Vagina (tissue), 2 donors: Measurements from ENCODE around the gene FAM120A.

Experiments
- POLR2A ChIP-seq, 2 donors: fragments of 450-650 bp; IDR thresholded peaks; one replicate each; pipeline ENCODE4 v1.6.1; 2017; ENCODE audit warnings: antibody characterized with exemption in 2 of 2, mild to moderate bottlenecking in 2 of 2, moderate library complexity in 2 of 2
- POLR2AphosphoS5 ChIP-seq, 2 donors: sonication (generic); formaldehyde crosslinking; IDR thresholded peaks; one replicate each; pipeline ENCODE4 v1.9.0; 2017; ENCODE audit warnings: antibody characterized with exemption in 2 of 2, mild to moderate bottlenecking in 2 of 2, low read depth in 1 of 2; ENCODE audit not compliant: insufficient read depth in 1 of 2
- TF ChIP-seq, protein P1 (sequence below), 3 experiments: fragments of 450-650 bp in 2 of 3; fragments of 200-600 bp in 1 of 3; sonication (generic) in 1 of 3; IDR thresholded peaks; one replicate each; pipeline ENCODE4 v1.5.1; 2017 to 2019; ENCODE audit warnings: antibody characterized with exemption in 3 of 3, mild to moderate bottlenecking in 2 of 3, moderate library complexity in 2 of 3

DNA sequence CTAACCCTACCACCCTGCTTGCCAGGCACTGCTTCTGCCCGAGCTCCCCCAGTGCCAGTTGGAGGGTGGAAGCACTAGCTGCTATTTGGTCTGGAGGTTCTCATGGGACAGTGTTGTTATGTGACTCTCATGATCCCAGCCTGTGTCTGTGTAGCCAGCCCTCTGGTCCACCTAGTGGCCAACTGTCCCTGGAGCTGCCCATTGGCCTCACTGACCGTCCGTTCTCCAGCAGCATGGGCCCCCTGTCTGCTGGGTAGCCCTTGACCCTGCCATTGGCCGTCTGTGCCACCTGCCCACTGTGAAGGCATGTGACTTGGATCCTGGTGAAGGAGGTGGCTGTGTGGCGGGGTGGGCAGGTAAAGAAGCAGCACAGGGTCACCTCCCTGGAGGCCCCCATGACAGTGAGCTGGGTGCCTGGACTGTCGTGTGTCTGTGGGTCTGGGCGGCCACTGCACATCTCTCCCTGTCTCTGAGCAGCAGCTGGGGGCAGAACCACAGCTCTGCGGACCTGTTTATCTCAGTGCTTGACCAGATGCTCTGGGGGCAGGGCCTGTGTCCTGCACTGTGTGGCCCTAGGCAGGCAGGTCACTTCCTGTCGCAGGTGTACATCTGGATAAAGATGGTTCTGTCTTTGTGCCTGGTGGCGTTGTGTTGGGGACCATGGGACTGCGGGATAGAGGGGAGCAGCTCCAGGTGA is 136.3 kb downstream of the FAM120A start:
- TF ChIP-seq, protein P1, sequence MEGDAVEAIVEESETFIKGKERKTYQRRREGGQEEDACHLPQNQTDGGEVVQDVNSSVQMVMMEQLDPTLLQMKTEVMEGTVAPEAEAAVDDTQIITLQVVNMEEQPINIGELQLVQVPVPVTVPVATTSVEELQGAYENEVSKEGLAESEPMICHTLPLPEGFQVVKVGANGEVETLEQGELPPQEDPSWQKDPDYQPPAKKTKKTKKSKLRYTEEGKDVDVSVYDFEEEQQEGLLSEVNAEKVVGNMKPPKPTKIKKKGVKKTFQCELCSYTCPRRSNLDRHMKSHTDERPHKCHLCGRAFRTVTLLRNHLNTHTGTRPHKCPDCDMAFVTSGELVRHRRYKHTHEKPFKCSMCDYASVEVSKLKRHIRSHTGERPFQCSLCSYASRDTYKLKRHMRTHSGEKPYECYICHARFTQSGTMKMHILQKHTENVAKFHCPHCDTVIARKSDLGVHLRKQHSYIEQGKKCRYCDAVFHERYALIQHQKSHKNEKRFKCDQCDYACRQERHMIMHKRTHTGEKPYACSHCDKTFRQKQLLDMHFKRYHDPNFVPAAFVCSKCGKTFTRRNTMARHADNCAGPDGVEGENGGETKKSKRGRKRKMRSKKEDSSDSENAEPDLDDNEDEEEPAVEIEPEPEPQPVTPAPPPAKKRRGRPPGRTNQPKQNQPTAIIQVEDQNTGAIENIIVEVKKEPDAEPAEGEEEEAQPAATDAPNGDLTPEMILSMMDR (IDR thresholded peaks at IDR 0.05): no peak
- no peak for TF ChIP-seq POLR2A (IDR thresholded peaks at IDR 0.05)
- TF ChIP-seq POLR2AphosphoS5 (IDR thresholded peaks at IDR 0.05; ENCODE audit: insufficient read depth in 1 of 2, low read depth in 1 of 2): no peak
